ENCODE data around the gene TLCD3B.

TLCD3B gene

DNA sequence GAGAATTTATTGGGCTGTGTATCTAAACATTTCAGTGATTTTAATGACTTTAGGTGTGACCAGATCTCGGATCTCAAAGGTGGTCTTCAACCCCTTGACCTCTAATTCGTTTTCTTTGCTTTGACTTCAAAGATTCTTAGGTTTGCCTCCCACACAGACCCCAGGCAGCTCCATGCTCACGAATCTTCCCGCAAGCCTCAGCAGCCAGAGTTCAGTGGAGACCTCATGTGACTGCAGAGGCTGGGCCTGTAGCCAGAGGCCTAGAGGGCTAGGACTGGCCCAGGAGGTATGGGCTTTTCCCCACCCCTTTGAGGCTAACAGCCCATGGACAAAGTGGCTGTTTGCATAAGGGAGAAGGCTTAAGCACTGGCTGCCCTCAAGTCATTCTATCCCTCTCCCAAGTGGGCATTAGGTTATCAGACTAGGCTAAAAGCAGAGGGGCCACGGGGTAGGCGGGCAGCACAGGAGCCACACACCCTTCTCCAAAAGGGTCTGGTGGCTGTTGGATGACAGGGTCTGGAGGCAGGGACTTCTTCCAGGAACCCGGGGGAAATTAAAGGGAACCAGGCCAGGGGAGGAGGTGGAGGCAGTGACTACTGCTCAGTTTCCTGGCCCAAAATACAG, 38.6 kb downstream of the TLCD3B start:
- no peak for ATAC-seq
- TF ChIP-seq ISL1 (CRISPR knock-in tag; IDR thresholded peaks at IDR 0.05) (no peak), PATZ1 (CRISPR knock-in tag; IDR thresholded peaks at IDR 0.05; ENCODE audit: borderline replicate concordance) (no peak), BACH2 (CRISPR knock-in tag; IDR thresholded peaks at IDR 0.05; ENCODE audit: borderline replicate concordance) (no peak), SNAI2 (CRISPR knock-in tag; IDR thresholded peaks at IDR 0.05) (no peak)

GRCh38 chr16:29991571-29991904, 39.5 kb downstream of the TLCD3B start:
- ATAC-seq = no peak
- TF ChIP-seq PPARA (CRISPR knock-in tag; IDR thresholded peaks at IDR 0.05; ENCODE audit: borderline replicate concordance) = no peak
- no peak for TF ChIP-seq ISL1 (CRISPR knock-in tag; IDR thresholded peaks at IDR 0.05)
- TF ChIP-seq PATZ1 (CRISPR knock-in tag; IDR thresholded peaks at IDR 0.05; ENCODE audit: borderline replicate concordance) = no peak
- no peak for TF ChIP-seq OSR1 (CRISPR knock-in tag; IDR thresholded peaks at IDR 0.05)
- no peak for TF ChIP-seq TCF4 (CRISPR knock-in tag; IDR thresholded peaks at IDR 0.05; ENCODE audit: borderline replicate concordance)
- no peak for TF ChIP-seq ZFP30 (CRISPR knock-in tag; IDR thresholded peaks at IDR 0.05)
- TF ChIP-seq GLIS3 (CRISPR knock-in tag; IDR thresholded peaks at IDR 0.05) = no peak
- no peak for TF ChIP-seq CSDC2 (CRISPR knock-in tag; IDR thresholded peaks at IDR 0.05)
- TF ChIP-seq ZFP3 (CRISPR knock-in tag; IDR thresholded peaks at IDR 0.05) = no peak
- no peak for TF ChIP-seq SNAI2 (CRISPR knock-in tag; IDR thresholded peaks at IDR 0.05)
- no peak for TF ChIP-seq RARB (CRISPR knock-in tag; IDR thresholded peaks at IDR 0.05)
- no peak for TF ChIP-seq BACH2 (CRISPR knock-in tag; IDR thresholded peaks at IDR 0.05; ENCODE audit: borderline replicate concordance)
- TF ChIP-seq ZNF565 (CRISPR knock-in tag; conservative IDR thresholded peaks at IDR 0.05; ENCODE audit: low read depth) = no peak
- TF ChIP-seq, protein P1, sequence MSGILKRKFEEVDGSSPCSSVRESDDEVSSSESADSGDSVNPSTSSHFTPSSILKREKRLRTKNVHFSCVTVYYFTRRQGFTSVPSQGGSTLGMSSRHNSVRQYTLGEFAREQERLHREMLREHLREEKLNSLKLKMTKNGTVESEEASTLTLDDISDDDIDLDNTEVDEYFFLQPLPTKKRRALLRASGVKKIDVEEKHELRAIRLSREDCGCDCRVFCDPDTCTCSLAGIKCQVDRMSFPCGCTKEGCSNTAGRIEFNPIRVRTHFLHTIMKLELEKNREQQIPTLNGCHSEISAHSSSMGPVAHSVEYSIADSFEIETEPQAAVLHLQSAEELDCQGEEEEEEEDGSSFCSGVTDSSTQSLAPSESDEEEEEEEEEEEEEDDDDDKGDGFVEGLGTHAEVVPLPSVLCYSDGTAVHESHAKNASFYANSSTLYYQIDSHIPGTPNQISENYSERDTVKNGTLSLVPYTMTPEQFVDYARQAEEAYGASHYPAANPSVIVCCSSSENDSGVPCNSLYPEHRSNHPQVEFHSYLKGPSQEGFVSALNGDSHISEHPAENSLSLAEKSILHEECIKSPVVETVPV (CRISPR knock-in tag; IDR thresholded peaks at IDR 0.05) = no peak
- TF ChIP-seq ZNF8 (CRISPR knock-in tag; IDR thresholded peaks at IDR 0.05) = no peak
- TF ChIP-seq TSHZ2 (CRISPR knock-in tag; IDR thresholded peaks at IDR 0.05) = no peak
- no peak for TF ChIP-seq POU6F1 (CRISPR knock-in tag; IDR thresholded peaks at IDR 0.05; ENCODE audit: borderline replicate concordance, low read depth)
- no peak for TF ChIP-seq ESRRG (CRISPR knock-in tag; IDR thresholded peaks at IDR 0.05)
- no peak for TF ChIP-seq TOX (CRISPR knock-in tag; IDR thresholded peaks at IDR 0.05; ENCODE audit: borderline replicate concordance)
- no peak for TF ChIP-seq ZC3H10 (CRISPR knock-in tag; IDR thresholded peaks at IDR 0.05)

- no peak for TF ChIP-seq CSDC2 (CRISPR knock-in tag; IDR thresholded peaks at IDR 0.05)
- ATAC-seq = no peak
Measured at GRCh38 chr16:29990883-29991570, 40.0 kb downstream of the TLCD3B start.

All from SK-N-SH treated with all-trans-retinoic acid at 6 μM for 48 hours (cell line).